Stomach (tissue), 9 donors: ENCODE measurements around the gene ETNK2. TPM values are rescaled to one million over a fixed set of nuclear protein-coding genes. Genes with fewer than 3 reads are reported as not detected.

Experiments
- DNase-seq, 2 donors: peaks; one replicate each; pipeline versions ENCODE4 v3.0.0 to v3.0.0-alpha.2; 2013 to 2019
- H3K27ac ChIP-seq, 5 donors: fragments of 200-600 bp in 4 of 5; sonication (generic) in 4 of 5; one replicate each; pipeline ENCODE4 v1.5.1; 2013 to 2019; ENCODE audit warnings: mild to moderate bottlenecking in 1 of 5, moderate library complexity in 1 of 5
- H3K27me3 ChIP-seq, 3 donors: fragments of 200-600 bp; sonication (generic); one replicate each; pipeline ENCODE4 v1.5.1; 2017 to 2019; ENCODE audit warnings: mixed run types in 1 of 3
- H3K36me3 ChIP-seq, 4 donors: fragments of 200-600 bp; sonication (generic); 1 replicate in 3 of 4; 2 replicates in 1 of 4; pipeline ENCODE4 v1.5.1; 2016 to 2019
- H3K4me1 ChIP-seq, 4 donors: fragments of 200-600 bp; sonication (generic); one replicate each; pipeline ENCODE4 v1.5.1; 2016 to 2019
- H3K4me3 ChIP-seq, 4 donors: fragments of 200-600 bp; sonication (generic) in 3 of 4; one replicate each; pipeline ENCODE4 v1.5.1; 2016 to 2019; ENCODE audit warnings: mild to moderate bottlenecking in 1 of 4
- H3K9me3 ChIP-seq, 4 donors: fragments of 200-600 bp; sonication (generic); one replicate each; pipeline ENCODE4 v1.5.1; 2016 to 2019
- EP300 ChIP-seq: sonication (generic); formaldehyde crosslinking; IDR thresholded peaks from one replicate; pipeline ENCODE4 v1.6.1; 2017; ENCODE audit warnings: antibody characterized with exemption
- POLR2A ChIP-seq, 4 donors: fragments of 450-650 bp; IDR thresholded peaks; one replicate each; pipeline ENCODE4 v1.6.1; 2016; ENCODE audit warnings: antibody characterized with exemption in 4 of 4, control low read depth in 2 of 4, mild to moderate bottlenecking in 1 of 4, moderate library complexity in 1 of 4
- POLR2AphosphoS5 ChIP-seq, 3 donors: sonication (generic); formaldehyde crosslinking; IDR thresholded peaks; one replicate each; pipeline ENCODE4 v1.6.1; 2016; ENCODE audit warnings: antibody characterized with exemption in 3 of 3
- WGBS, 5 donors: extraction: QIAGEN DNeasy Blood & Tissue Kit in 3 of 5; methylation state at CpG; one replicate each; pipeline versions ENCODE4 v1.1.5 to v1.1.7; 2013 to 2018; 5-methylcytosine and 5-hydroxymethylcytosine counted together
- intact Hi-C: fragments of 100-400 bp; cut with DNase I; formaldehyde crosslinking; loops from one replicate; pipeline ENCODE4 v1.15.1; 2023; ENCODE audit warnings: low total_unique reads
- polyA plus RNA-seq, 3 donors: library from polyadenylated mRNA; stranded (reverse); fragments of 200-250 nt; gene quantifications; one replicate each; pipeline ENCODE4 v1.2.3, GENCODE V29; 2013
- total RNA-seq, 5 donors: library from RNA; depleted of rRNA; stranded (reverse); fragments of >200 nt; gene quantifications; one replicate each; pipeline versions ENCODE4 v1.1.0 to v1.2.3, GENCODE V29; 2014 to 2016
- TF ChIP-seq, protein P1 (sequence below), 7 experiments: fragments of 450-650 bp in 4 of 7; fragments of 200-600 bp in 3 of 7; sonication (generic) in 3 of 7; IDR thresholded peaks; one replicate each; pipeline ENCODE4 v1.5.1; 2016 to 2019; ENCODE audit warnings: antibody characterized with exemption in 7 of 7, control low read depth in 2 of 7, mild to moderate bottlenecking in 1 of 7
- donor health status: healthy with polysubstance abuse.
- donor health status: Bipolar disorder and iron deficiency.
- donor health status: healthy.

ETNK2 gene
- total and polyA plus RNA-seq, 8 donors, result 0.45 to 12.2 (median 7.1) TPM

DNA sequence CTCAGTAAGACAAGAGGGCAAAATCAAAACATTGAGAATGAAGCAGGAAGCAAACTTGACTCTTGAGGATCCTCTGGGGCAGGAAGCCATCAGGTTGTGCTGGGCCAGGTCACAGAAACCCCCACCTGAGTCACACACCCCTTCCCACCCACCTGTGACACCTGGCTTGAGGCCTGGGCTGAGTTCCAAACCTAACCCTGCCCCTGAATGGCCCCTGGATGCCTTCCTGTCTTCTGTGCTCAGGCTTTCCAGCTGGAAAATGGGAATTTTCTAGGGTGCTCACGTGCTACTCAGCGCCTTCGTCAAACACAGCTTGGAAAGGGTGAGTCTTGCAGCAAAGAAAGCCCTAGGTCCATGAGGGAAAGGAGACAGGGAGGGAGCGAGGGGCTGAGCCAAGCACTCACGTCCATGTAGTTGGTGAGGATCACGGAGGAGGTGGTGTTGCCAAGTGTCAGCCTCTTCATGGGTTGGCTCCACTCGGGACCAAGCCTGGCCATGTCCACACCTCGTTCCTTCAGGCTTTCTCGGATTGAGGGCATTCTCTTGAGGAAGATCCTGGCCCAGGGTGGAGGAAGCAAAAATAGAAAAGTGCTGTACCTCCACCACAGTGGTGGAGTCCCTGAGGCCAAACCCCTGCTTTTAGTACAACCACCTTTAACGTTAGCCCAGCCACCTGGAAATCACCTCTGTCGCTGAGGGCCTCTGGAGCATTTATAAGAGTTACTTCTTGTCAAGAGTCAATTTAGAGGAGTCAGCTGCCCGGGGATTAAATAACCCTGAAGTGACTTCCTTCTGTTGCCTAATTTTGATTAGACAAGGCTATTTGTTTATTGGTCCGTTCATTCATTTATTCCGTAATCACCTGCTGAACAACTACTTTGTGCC is 10.0 kb upstream of the ETNK2 start:
- no peak for DNase-seq
- H3K36me3 ChIP-seq, result no peaks in the 10 kb centered on the region
- intact Hi-C loops, result loop anchor here (5.0 kb wide), 1 partner anchor 200 kb away; no protein-coding TSS in a partner anchor
- H3K27ac ChIP-seq, result no peak overlapping the region
- WGBS, 5 donors, result 48 to 59% (median 53%) methylated on average over 14 of the region's 14 CpGs
- no peak overlapping the region for H3K4me3 ChIP-seq
- TF ChIP-seq POLR2A (IDR thresholded peaks at IDR 0.05), result no peak
- no peaks in the 10 kb centered on the region for H3K9me3 ChIP-seq
- H3K27me3 ChIP-seq, result peaks cover 0 to 21% (median 0%) of the 10 kb centered on the region in 3 donors
- peaks cover 6 to 9% (median 7%) of the 10 kb centered on the region in 4 donors for H3K4me1 ChIP-seq

- H3K9me3 ChIP-seq, result no peaks in the 10 kb centered on the region
- no peaks in the 10 kb centered on the region for H3K36me3 ChIP-seq
- H3K27ac ChIP-seq, result no peak overlapping the region
- WGBS, 5 donors, result 67 to 79% (median 71%) methylated on average over 6 of the region's 6 CpGs
- intact Hi-C loops, result no loop called here
- peaks cover 6 to 10% (median 7%) of the 10 kb centered on the region in 4 donors for H3K4me1 ChIP-seq
- DNase-seq, result no peak
- TF ChIP-seq POLR2A (IDR thresholded peaks at IDR 0.05), result no peak
- H3K4me3 ChIP-seq, result no peak overlapping the region
- H3K27me3 ChIP-seq, result peaks cover 0 to 11% (median 0%) of the 10 kb centered on the region in 3 donors
Measured at GRCh38 chr1:204157962-204158361, 6.1 kb upstream of the ETNK2 start.

DNA sequence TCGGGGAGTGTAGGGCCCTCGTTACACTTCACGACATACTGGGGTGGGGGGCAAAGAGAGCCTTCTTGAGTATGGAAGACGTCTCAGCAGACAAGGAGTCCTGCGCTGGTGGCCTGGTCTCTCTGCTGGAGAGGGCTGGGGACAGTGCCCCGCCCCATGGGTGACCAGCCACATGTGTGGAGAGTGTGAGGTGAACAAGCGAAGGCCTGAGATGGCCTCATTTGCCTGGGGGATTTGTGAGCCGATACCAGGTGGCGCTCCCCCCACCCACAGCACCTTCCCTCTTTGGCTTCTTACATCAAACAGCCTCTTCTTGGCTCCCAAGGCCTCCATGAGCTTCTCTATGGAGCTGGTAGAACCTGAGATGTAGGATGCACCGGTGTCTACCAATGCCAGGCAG is 4.0 kb upstream of the ETNK2 start:
- Histone ChIP-seq H3K36me3 (no peaks in the 10 kb centered on the region), H3K9me3 (no peaks in the 10 kb centered on the region), H3K4me3 (no peak overlapping the region), H3K4me1 (peaks cover 13 to 18% (median 17%) of the 10 kb centered on the region in 4 donors), H3K27me3 (peaks cover 0 to 16% (median 6%) of the 10 kb centered on the region in 3 donors), H3K27ac (no peak overlapping the region)
- intact Hi-C loops, result no loop called here
- WGBS, 5 donors, result 84 to 92% (median 87%) methylated on average over 8 to 10 of the region's 10 CpGs
- TF ChIP-seq, protein P1, sequence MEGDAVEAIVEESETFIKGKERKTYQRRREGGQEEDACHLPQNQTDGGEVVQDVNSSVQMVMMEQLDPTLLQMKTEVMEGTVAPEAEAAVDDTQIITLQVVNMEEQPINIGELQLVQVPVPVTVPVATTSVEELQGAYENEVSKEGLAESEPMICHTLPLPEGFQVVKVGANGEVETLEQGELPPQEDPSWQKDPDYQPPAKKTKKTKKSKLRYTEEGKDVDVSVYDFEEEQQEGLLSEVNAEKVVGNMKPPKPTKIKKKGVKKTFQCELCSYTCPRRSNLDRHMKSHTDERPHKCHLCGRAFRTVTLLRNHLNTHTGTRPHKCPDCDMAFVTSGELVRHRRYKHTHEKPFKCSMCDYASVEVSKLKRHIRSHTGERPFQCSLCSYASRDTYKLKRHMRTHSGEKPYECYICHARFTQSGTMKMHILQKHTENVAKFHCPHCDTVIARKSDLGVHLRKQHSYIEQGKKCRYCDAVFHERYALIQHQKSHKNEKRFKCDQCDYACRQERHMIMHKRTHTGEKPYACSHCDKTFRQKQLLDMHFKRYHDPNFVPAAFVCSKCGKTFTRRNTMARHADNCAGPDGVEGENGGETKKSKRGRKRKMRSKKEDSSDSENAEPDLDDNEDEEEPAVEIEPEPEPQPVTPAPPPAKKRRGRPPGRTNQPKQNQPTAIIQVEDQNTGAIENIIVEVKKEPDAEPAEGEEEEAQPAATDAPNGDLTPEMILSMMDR (IDR thresholded peaks at IDR 0.05), result no peak
- no peak for TF ChIP-seq EP300
- no peak for TF ChIP-seq POLR2A (IDR thresholded peaks at IDR 0.05)
- no peak for TF ChIP-seq POLR2AphosphoS5 (IDR thresholded peaks at IDR 0.05)
- DNase-seq, result no peak

DNA sequence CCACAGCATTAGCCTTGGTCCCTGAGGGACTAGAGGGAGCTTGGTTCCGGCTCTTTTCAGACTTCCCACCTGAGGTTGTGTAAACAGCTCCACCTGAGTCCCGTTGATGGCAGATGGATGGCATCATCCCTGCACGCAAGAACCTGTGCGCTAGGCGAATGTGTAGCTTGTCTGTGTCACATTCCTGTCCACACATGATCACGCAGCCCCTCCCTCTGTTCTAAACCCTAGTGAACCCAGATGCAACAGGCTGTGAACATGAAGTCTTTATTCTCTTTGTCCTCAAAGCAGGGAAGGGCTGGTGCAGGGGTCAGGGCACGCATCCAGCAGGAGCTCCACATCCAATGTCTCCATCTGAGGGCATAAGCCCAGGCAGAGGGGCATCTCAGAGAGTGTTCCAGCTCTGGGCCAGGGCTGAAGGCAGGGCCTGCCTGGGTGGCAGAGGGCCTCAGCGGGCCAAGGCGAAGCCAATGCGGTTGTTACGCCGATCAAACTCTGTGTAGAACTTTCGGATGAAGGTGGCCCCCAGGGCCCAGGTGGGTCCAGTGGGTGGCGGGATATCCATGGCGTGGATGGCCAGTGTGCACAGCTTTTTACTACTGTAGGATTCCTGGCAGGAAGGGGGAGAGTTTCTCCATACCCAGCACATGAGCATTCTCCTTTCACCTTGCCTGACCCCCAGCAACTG is 2.9 kb upstream of the ETNK2 start:
- DNase-seq, result peak in 1 of 2 donors; percentile 36

DNA sequence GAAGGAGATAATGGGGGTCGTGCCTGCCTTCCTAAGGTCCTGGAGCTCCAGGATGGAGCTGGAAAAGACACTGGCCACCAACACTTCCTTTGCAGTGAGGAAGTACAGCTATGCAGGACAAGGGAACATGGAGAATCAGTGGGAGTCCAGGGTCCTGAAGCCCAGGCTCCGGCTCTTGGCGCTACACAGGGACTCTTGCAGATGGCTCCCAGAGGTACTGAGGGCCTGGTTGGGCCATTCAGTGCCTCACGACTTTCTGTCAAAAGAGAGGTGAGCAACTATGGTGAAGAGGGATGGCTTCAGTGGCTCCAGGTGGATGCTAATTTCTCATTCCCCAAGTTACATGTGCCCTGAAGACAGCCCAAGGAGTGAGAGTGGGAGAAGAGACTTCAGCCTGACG is 1.8 kb upstream of the ETNK2 start:
- no peaks in the 10 kb centered on the region for H3K9me3 ChIP-seq
- peaks cover 0 to 19% (median 6%) of the 10 kb centered on the region in 3 donors for H3K27me3 ChIP-seq
- WGBS, 5 donors, result 91 to 95% (median 94%) methylated on average over 5 of the region's 5 CpGs
- H3K4me1 ChIP-seq, result peaks cover 13 to 31% (median 26%) of the 10 kb centered on the region in 4 donors
- TF ChIP-seq POLR2AphosphoS5 (IDR thresholded peaks at IDR 0.05) (no peak), POLR2A (IDR thresholded peaks at IDR 0.05) (no peak), EP300 (no peak)
- TF ChIP-seq, protein P1 (IDR thresholded peaks at IDR 0.05), result no peak
- H3K36me3 ChIP-seq, result no peaks in the 10 kb centered on the region
- no peak overlapping the region for H3K27ac ChIP-seq
- H3K4me3 ChIP-seq, result no peak overlapping the region
- DNase-seq, result no peak
- intact Hi-C loops, result no loop called here

More for the DNA sequence above, 2.9 kb upstream of the ETNK2 start:
- Histone ChIP-seq H3K9me3 (no peaks in the 10 kb centered on the region), H3K36me3 (no peaks in the 10 kb centered on the region), H3K27me3 (peaks cover 0 to 19% (median 6%) of the 10 kb centered on the region in 3 donors), H3K4me1 (peaks cover 13 to 30% (median 26%) of the 10 kb centered on the region in 4 donors), H3K4me3 (no peak overlapping the region), H3K27ac (no peak overlapping the region)
- 85 to 87% (median 85%) methylated on average over 12 to 15 of the region's 15 CpGs for WGBS, 5 donors
- intact Hi-C loops, result no loop called here
- no peak for TF ChIP-seq POLR2A (IDR thresholded peaks at IDR 0.05)
- TF ChIP-seq POLR2AphosphoS5 (IDR thresholded peaks at IDR 0.05), result no peak
- no peak for TF ChIP-seq EP300
- TF ChIP-seq, protein P1 (IDR thresholded peaks at IDR 0.05), result no peak
